ENCODE results near the gene SPG7. TPM values are rescaled to one million over a fixed set of nuclear protein-coding genes. Genes with fewer than 3 reads are reported as not detected.

The SPG7 gene
- total RNA-seq, 1 experiment from 2014 or later = 118 TPM

- Histone ChIP-seq H3K27me3 (ENCODE audit: control insufficient read depth, insufficient read depth, low read length) (no peaks in the 10 kb centered on the region), H3K4me1 (ENCODE audit: control insufficient read depth, insufficient read depth, low read length) (no peaks in the 10 kb centered on the region), H3K9me3 (ENCODE audit: control insufficient read depth, insufficient read depth, low read depth, low read length) (no peaks in the 10 kb centered on the region), H3K36me3 (ENCODE audit: control insufficient read depth, insufficient read depth, low read length) (no peaks in the 10 kb centered on the region; the same call in 1 of the 2 replicates), H3K27ac (ENCODE audit: low read length) (no peak overlapping the region), H3K4me3 (ENCODE audit: low read depth in 2 of 2, low read length in 2 of 2) (no peak overlapping the region)
- TF ChIP-seq TCF7L2 (IDR thresholded peaks at IDR 0.05; ENCODE audit: low read depth, low read length) (no peak), SIN3A (IDR thresholded peaks at IDR 0.05; ENCODE audit: borderline replicate concordance, insufficient read depth, low read depth, low read length) (no peak), POLR2AphosphoS5 (IDR thresholded peaks at IDR 0.05; ENCODE audit: low read depth, low read length) (no peak), REST (IDR thresholded peaks at IDR 0.05; ENCODE audit: insufficient read depth in 1 of 2, low read depth in 2 of 2, low read length in 1 of 2) (no peak)
- TF ChIP-seq, protein P1, sequence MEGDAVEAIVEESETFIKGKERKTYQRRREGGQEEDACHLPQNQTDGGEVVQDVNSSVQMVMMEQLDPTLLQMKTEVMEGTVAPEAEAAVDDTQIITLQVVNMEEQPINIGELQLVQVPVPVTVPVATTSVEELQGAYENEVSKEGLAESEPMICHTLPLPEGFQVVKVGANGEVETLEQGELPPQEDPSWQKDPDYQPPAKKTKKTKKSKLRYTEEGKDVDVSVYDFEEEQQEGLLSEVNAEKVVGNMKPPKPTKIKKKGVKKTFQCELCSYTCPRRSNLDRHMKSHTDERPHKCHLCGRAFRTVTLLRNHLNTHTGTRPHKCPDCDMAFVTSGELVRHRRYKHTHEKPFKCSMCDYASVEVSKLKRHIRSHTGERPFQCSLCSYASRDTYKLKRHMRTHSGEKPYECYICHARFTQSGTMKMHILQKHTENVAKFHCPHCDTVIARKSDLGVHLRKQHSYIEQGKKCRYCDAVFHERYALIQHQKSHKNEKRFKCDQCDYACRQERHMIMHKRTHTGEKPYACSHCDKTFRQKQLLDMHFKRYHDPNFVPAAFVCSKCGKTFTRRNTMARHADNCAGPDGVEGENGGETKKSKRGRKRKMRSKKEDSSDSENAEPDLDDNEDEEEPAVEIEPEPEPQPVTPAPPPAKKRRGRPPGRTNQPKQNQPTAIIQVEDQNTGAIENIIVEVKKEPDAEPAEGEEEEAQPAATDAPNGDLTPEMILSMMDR (IDR thresholded peaks at IDR 0.05) = no peak
- ChIA-PET POLR2A (no interaction called here), CTCF (interaction anchor here (0.6 kb wide), 1 partner anchor 28 kb away, joined by 3 read pairs; no protein-coding TSS in a partner anchor)
- no peak for ATAC-seq
- no peak for DNase-seq (ENCODE audit: low read depth, low spot score)
- in situ Hi-C loops (cut with HindIII; ENCODE audit: low pct_unique_long_range_greater_than_20kb, low sequenced_read_pairs) (no loop called here), intact Hi-C loops (cut with micrococcal nuclease; ENCODE audit: unreplicated experiment) (no loop called here)
- BruUV-seq (replicated peaks) = no TSS peak
Measured at GRCh38 chr16:89588413-89589109, 80.4 kb downstream of the SPG7 start.

GRCh38 chr16:89589241-89589926, 81.2 kb downstream of the SPG7 start:
- in situ Hi-C loops (cut with HindIII; ENCODE audit: low pct_unique_long_range_greater_than_20kb, low sequenced_read_pairs) (no loop called here), intact Hi-C loops (cut with micrococcal nuclease; ENCODE audit: unreplicated experiment) (no loop called here)
- no peaks in the 10 kb centered on the region for H3K9me3 ChIP-seq (ENCODE audit: control insufficient read depth, insufficient read depth, low read depth, low read length)
- CTCF ChIA-PET = interaction anchor here (0.6 kb wide), 1 partner anchor 27 kb away, joined by 3 read pairs; no protein-coding TSS in a partner anchor
- H3K36me3 ChIP-seq (ENCODE audit: control insufficient read depth, insufficient read depth, low read length) = no peaks in the 10 kb centered on the region; the same call in 1 of the 2 replicates
- ATAC-seq (no peak), DNase-seq (ENCODE audit: low read depth, low spot score) (no peak)
- H3K27ac ChIP-seq (ENCODE audit: low read length) = no peak overlapping the region
- H3K4me3 ChIP-seq (ENCODE audit: low read depth in 2 of 2, low read length in 2 of 2) = no peak overlapping the region
- POLR2A ChIA-PET = no interaction called here
- TF ChIP-seq TCF7L2 (IDR thresholded peaks at IDR 0.05; ENCODE audit: low read depth, low read length) (no peak), POLR2AphosphoS5 (IDR thresholded peaks at IDR 0.05; ENCODE audit: low read depth, low read length) (no peak), REST (IDR thresholded peaks at IDR 0.05; ENCODE audit: insufficient read depth in 1 of 2, low read depth in 2 of 2, low read length in 1 of 2) (no peak)
- no peaks in the 10 kb centered on the region for H3K27me3 ChIP-seq (ENCODE audit: control insufficient read depth, insufficient read depth, low read length)
- no TSS peak for BruUV-seq (replicated peaks)
- H3K4me1 ChIP-seq (ENCODE audit: control insufficient read depth, insufficient read depth, low read length) = no peaks in the 10 kb centered on the region
